GM12878 (cell line): ENCODE measurements around the gene SPON2. TPM values are rescaled to one million over a fixed set of nuclear protein-coding genes. Genes with fewer than 3 reads are reported as not detected.

Experiments used
- ATF7 ChIP-seq: fragments of 450-650 bp; IDR thresholded peaks from 2 replicates; pipeline ENCODE4 v1.6.1; 2016; ENCODE audit warnings: low read depth, mild to moderate bottlenecking
- CBFB ChIP-seq: IDR thresholded peaks from 2 replicates; pipeline ENCODE4 v1.6.1; 2016; ENCODE audit warnings: antibody characterized with exemption, low read depth
- CHD1 ChIP-seq: IDR thresholded peaks from 2 replicates; pipeline ENCODE4 v1.6.1; 2012; ENCODE audit warnings: low read depth, low read length, improper control_type of control experiment
- ESRRA ChIP-seq: IDR thresholded peaks from 2 replicates; pipeline ENCODE4 v1.6.1; 2012; ENCODE audit warnings: mild to moderate bottlenecking, low read length, improper control_type of control experiment
- GATAD2B ChIP-seq: fragments of 450-650 bp; conservative IDR thresholded peaks from 2 replicates; pipeline ENCODE4 v1.6.1; 2017; ENCODE audit warnings: low read depth, mild to moderate bottlenecking, moderate library complexity
- NFYA ChIP-seq: IDR thresholded peaks from 2 replicates; pipeline ENCODE4 v1.6.1; 2011; ENCODE audit warnings: low read depth, mild to moderate bottlenecking, low read length, improper control_type of control experiment, borderline replicate concordance
- NFYB ChIP-seq: IDR thresholded peaks from 2 replicates; pipeline ENCODE4 v1.6.1; 2011; ENCODE audit warnings: low read depth, mild to moderate bottlenecking, low read length, improper control_type of control experiment, moderate library complexity; ENCODE audit not compliant: insufficient read depth
- RAD21 ChIP-seq: IDR thresholded peaks from 2 replicates; pipeline ENCODE4 v1.6.1; 2011; ENCODE audit warnings: mild to moderate bottlenecking, low read depth, low read length, moderate library complexity; ENCODE audit not compliant: insufficient read depth
- RFX5 ChIP-seq: IDR thresholded peaks from 2 replicates; pipeline ENCODE4 v1.6.1; 2011; ENCODE audit warnings: low read depth, low read length, improper control_type of control experiment
- SREBF1 ChIP-seq: IDR thresholded peaks from 2 replicates; pipeline ENCODE4 v1.6.1; 2012; ENCODE audit warnings: mild to moderate bottlenecking, low read length
- polyA plus RNA-seq, 11 experiments: library from polyadenylated mRNA; depleted of rRNA in 4 of 11; unstranded in 6 of 11; stranded (reverse) in 5 of 11; fragments of >200 nt; fragmentation: Nextera tagmentation in 4 of 11; fragmentation: Illumina TruSeq in 1 of 11; extraction: Ambion mirVana in 4 of 11; extraction: Trizol in 1 of 11; gene quantifications; 1 replicate in 1 of 11; 2 replicates in 10 of 11; pipeline versions ENCODE4 v1.2.1 to v1.2.3, GENCODE V29; 2011 to 2016; ENCODE audit warnings: inconsistent platforms in 2 of 11, missing spikeins in 2 of 11, low read depth in 1 of 11
- total RNA-seq, 4 experiments: library from RNA; depleted of rRNA in 3 of 4; stranded (reverse); fragments of >200 nt in 3 of 4; fragmentation: Illumina TruSeq in 1 of 4; extraction: Trizol in 1 of 4; gene quantifications; 2 replicates each; pipeline versions ENCODE4 v1.2.1 to v1.2.3, GENCODE V29; 2013 to 2021
- TF ChIP-seq, protein P1 (sequence below): fragments of 450-650 bp; IDR thresholded peaks from 2 replicates; pipeline ENCODE4 v1.6.1; 2017; ENCODE audit warnings: mild to moderate bottlenecking, moderate library complexity
- TF ChIP-seq, protein P2 (sequence below): IDR thresholded peaks from 2 replicates; pipeline ENCODE4 v1.6.1; 2011; ENCODE audit warnings: low read depth, mild to moderate bottlenecking, low read length, moderate library complexity, borderline replicate concordance; ENCODE audit errors: extremely low read depth
- TF ChIP-seq, protein P3 (sequence below): fragments of 450-650 bp; formaldehyde crosslinking; IDR thresholded peaks from 2 replicates; pipeline ENCODE4 v1.5.0; 2022; ENCODE audit warnings: mild to moderate bottlenecking, missing genetic modification characterization
- TF ChIP-seq, protein P4 (sequence below): fragments of 450-650 bp; IDR thresholded peaks from 2 replicates; pipeline ENCODE4 v1.6.1; 2016; ENCODE audit warnings: mild to moderate bottlenecking
- TF ChIP-seq, protein P5 (sequence below): IDR thresholded peaks from 2 replicates; pipeline ENCODE4 v1.6.1; 2011; ENCODE audit warnings: low read depth, low read length, improper control_type of control experiment, borderline replicate concordance

Gene SPON2
- total and polyA plus RNA-seq, 10 of the 15 experiments (the other 5 are each of a cell fraction or from before 2014, with no cell fraction given), result 1.1 to 11.2 (median 7.3) TPM

DNA sequence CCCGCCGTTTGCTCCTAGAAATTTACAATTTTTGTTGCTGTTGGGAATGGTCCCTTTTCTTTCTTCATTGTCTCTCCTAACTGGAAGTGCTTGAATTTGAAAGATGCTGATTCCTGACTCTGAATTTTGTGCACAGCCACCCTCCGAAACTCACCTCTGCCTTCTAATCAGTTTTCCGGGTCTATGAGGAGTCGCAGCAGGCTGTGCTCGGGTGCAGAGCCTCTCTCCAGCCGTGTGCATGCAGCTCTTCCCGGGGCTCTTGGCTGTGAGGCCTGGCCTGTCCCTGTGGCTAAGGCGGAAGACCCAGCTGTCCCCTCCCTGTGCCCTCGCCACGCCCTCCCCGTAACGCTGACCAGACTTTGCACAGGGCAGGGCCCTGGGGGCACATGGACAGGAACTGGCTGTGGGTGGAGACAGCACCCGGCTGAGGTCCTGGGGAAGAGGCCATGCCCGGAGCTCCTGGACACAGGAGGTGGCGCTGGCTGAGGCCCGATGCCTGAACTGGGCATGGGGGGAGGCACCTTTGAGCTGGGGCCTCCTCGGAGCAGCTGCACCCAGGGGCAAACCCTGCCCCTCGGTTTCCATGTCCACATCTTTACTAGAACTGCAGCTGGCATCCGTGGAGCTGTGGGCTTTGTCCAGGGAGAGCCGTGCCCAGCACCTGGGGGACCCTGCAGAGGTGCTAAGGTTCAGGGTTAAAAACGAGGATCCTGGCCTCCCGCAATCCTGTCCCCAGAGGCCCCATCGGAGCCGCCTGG is 32.6 kb upstream of the SPON2 start (continued):
- TF ChIP-seq, protein P1, sequence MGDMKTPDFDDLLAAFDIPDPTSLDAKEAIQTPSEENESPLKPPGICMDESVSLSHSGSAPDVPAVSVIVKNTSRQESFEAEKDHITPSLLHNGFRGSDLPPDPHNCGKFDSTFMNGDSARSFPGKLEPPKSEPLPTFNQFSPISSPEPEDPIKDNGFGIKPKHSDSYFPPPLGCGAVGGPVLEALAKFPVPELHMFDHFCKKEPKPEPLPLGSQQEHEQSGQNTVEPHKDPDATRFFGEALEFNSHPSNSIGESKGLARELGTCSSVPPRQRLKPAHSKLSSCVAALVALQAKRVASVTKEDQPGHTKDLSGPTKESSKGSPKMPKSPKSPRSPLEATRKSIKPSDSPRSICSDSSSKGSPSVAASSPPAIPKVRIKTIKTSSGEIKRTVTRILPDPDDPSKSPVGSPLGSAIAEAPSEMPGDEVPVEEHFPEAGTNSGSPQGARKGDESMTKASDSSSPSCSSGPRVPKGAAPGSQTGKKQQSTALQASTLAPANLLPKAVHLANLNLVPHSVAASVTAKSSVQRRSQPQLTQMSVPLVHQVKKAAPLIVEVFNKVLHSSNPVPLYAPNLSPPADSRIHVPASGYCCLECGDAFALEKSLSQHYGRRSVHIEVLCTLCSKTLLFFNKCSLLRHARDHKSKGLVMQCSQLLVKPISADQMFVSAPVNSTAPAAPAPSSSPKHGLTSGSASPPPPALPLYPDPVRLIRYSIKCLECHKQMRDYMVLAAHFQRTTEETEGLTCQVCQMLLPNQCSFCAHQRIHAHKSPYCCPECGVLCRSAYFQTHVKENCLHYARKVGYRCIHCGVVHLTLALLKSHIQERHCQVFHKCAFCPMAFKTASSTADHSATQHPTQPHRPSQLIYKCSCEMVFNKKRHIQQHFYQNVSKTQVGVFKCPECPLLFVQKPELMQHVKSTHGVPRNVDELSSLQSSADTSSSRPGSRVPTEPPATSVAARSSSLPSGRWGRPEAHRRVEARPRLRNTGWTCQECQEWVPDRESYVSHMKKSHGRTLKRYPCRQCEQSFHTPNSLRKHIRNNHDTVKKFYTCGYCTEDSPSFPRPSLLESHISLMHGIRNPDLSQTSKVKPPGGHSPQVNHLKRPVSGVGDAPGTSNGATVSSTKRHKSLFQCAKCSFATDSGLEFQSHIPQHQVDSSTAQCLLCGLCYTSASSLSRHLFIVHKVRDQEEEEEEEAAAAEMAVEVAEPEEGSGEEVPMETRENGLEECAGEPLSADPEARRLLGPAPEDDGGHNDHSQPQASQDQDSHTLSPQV, result no peak
- TF ChIP-seq, protein P2, sequence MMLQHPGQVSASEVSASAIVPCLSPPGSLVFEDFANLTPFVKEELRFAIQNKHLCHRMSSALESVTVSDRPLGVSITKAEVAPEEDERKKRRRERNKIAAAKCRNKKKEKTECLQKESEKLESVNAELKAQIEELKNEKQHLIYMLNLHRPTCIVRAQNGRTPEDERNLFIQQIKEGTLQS, result no peak
- TF ChIP-seq SREBF1 (no peak), GATAD2B (no peak), NFYB (no peak), RFX5 (no peak), RAD21 (no peak), CHD1 (no peak), NFYA (no peak), ATF7 (no peak), ESRRA (no peak), CBFB (no peak)
- TF ChIP-seq, protein P3, sequence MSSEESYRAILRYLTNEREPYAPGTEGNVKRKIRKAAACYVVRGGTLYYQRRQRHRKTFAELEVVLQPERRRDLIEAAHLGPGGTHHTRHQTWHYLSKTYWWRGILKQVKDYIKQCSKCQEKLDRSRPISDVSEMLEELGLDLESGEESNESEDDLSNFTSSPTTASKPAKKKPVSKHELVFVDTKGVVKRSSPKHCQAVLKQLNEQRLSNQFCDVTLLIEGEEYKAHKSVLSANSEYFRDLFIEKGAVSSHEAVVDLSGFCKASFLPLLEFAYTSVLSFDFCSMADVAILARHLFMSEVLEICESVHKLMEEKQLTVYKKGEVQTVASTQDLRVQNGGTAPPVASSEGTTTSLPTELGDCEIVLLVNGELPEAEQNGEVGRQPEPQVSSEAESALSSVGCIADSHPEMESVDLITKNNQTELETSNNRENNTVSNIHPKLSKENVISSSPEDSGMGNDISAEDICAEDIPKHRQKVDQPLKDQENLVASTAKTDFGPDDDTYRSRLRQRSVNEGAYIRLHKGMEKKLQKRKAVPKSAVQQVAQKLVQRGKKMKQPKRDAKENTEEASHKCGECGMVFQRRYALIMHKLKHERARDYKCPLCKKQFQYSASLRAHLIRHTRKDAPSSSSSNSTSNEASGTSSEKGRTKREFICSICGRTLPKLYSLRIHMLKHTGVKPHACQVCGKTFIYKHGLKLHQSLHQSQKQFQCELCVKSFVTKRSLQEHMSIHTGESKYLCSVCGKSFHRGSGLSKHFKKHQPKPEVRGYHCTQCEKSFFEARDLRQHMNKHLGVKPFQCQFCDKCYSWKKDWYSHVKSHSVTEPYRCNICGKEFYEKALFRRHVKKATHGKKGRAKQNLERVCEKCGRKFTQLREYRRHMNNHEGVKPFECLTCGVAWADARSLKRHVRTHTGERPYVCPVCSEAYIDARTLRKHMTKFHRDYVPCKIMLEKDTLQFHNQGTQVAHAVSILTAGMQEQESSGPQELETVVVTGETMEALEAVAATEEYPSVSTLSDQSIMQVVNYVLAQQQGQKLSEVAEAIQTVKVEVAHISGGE (CRISPR knock-in tag), result no peak
- TF ChIP-seq, protein P4, sequence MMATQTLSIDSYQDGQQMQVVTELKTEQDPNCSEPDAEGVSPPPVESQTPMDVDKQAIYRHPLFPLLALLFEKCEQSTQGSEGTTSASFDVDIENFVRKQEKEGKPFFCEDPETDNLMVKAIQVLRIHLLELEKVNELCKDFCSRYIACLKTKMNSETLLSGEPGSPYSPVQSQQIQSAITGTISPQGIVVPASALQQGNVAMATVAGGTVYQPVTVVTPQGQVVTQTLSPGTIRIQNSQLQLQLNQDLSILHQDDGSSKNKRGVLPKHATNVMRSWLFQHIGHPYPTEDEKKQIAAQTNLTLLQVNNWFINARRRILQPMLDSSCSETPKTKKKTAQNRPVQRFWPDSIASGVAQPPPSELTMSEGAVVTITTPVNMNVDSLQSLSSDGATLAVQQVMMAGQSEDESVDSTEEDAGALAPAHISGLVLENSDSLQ, result no peak
- TF ChIP-seq, protein P5, sequence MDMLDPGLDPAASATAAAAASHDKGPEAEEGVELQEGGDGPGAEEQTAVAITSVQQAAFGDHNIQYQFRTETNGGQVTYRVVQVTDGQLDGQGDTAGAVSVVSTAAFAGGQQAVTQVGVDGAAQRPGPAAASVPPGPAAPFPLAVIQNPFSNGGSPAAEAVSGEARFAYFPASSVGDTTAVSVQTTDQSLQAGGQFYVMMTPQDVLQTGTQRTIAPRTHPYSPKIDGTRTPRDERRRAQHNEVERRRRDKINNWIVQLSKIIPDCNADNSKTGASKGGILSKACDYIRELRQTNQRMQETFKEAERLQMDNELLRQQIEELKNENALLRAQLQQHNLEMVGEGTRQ, result no peak
